Uterus (tissue), 2 donors: ENCODE measurements around the gene HLA-DQB1.

Experiments
- POLR2A ChIP-seq, 2 donors: fragments of 450-650 bp; IDR thresholded peaks; one replicate each; pipeline ENCODE4 v1.6.1; 2016; ENCODE audit warnings: antibody characterized with exemption in 2 of 2, mild to moderate bottlenecking in 1 of 2, moderate library complexity in 1 of 2
- TF ChIP-seq, protein P1 (sequence below), 4 experiments: fragments of 200-600 bp in 2 of 4; fragments of 450-650 bp in 2 of 4; sonication (generic) in 2 of 4; IDR thresholded peaks; one replicate each; pipeline ENCODE4 v1.5.1; 2016 to 2019; ENCODE audit warnings: antibody characterized with exemption in 4 of 4, mild to moderate bottlenecking in 2 of 4, moderate library complexity in 1 of 4

DNA sequence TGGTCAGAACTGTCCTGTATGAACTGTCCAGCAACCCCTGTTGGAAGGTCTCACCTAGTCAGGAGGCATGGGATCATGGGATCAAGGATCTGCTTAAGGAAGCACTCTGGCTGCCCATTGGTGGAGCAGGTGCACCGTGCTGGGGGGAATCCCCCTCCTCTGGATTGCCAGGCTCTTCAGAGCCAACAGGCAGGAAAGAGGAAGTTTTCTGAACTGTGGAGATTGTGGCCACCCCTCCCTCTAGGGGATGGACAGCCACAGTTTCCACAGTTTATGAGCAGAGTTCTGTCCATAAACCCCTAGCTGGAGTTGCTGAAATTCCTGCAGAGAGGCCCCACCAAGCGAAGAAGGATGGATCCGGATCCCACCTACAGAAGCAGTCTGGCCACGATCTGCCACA lies 13.0 kb upstream of the HLA-DQB1 start:
- TF ChIP-seq, protein P1, sequence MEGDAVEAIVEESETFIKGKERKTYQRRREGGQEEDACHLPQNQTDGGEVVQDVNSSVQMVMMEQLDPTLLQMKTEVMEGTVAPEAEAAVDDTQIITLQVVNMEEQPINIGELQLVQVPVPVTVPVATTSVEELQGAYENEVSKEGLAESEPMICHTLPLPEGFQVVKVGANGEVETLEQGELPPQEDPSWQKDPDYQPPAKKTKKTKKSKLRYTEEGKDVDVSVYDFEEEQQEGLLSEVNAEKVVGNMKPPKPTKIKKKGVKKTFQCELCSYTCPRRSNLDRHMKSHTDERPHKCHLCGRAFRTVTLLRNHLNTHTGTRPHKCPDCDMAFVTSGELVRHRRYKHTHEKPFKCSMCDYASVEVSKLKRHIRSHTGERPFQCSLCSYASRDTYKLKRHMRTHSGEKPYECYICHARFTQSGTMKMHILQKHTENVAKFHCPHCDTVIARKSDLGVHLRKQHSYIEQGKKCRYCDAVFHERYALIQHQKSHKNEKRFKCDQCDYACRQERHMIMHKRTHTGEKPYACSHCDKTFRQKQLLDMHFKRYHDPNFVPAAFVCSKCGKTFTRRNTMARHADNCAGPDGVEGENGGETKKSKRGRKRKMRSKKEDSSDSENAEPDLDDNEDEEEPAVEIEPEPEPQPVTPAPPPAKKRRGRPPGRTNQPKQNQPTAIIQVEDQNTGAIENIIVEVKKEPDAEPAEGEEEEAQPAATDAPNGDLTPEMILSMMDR (IDR thresholded peaks at IDR 0.05), result no peak
- TF ChIP-seq POLR2A (IDR thresholded peaks at IDR 0.05), result no peak
